Upper lobe of left lung (tissue), 6 donors: ENCODE results near the gene CDH11. TPM values are rescaled to one million over a fixed set of nuclear protein-coding genes. Genes with fewer than 3 reads are reported as not detected.

Source experiments
- ATAC-seq, 2 donors: fragments of 200-7000 bp; cut with Tn5 transposase; one replicate each; pipeline ENCODE4 v1.9.1; 2022; ENCODE audit warnings: mild to moderate bottlenecking in 2 of 2, moderate library complexity in 2 of 2; ENCODE audit not compliant: low FRiP score in 2 of 2
- DNase-seq, 2 donors: peaks; one replicate each; pipeline ENCODE4 v3.0.0-alpha.2; 2019 to 2020
- H3K27ac ChIP-seq, 4 donors: fragments of 200-600 bp; sonication (generic); one replicate each; pipeline ENCODE4 v1.5.1; 2016 to 2019
- H3K27me3 ChIP-seq, 4 donors: fragments of 200-600 bp; sonication (generic); one replicate each; pipeline ENCODE4 v1.5.1; 2017 to 2019
- H3K36me3 ChIP-seq, 4 donors: fragments of 200-600 bp; sonication (generic); one replicate each; pipeline ENCODE4 v1.5.1; 2016 to 2019
- H3K4me1 ChIP-seq, 4 donors: fragments of 200-600 bp; sonication (generic); one replicate each; pipeline ENCODE4 v1.5.1; 2018 to 2019
- H3K4me3 ChIP-seq, 4 donors: fragments of 200-600 bp; sonication (generic); one replicate each; pipeline ENCODE4 v1.5.1; 2017 to 2019; ENCODE audit warnings: mild to moderate bottlenecking in 2 of 4, moderate library complexity in 1 of 4
- H3K9me3 ChIP-seq, 4 donors: fragments of 200-600 bp; sonication (generic); one replicate each; pipeline ENCODE4 v1.5.1; 2018 to 2019
- CTCF ChIP-seq, 6 experiments: fragments of 450-650 bp in 4 of 6; fragments of 200-600 bp in 2 of 6; sonication (generic) in 2 of 6; IDR thresholded peaks; one replicate each; pipeline ENCODE4 v1.5.1; 2016 to 2019; ENCODE audit warnings: antibody characterized with exemption in 6 of 6
- EP300 ChIP-seq, 4 donors: sonication (generic); formaldehyde crosslinking; IDR thresholded peaks; one replicate each; pipeline ENCODE4 v1.5.1; 2017; ENCODE audit warnings: antibody characterized with exemption in 4 of 4, control low read depth in 2 of 4
- POLR2A ChIP-seq, 4 donors: fragments of 450-650 bp; IDR thresholded peaks; one replicate each; pipeline ENCODE4 v1.5.1; 2016 to 2017; ENCODE audit warnings: antibody characterized with exemption in 4 of 4, mild to moderate bottlenecking in 2 of 4
- POLR2AphosphoS5 ChIP-seq, 2 donors: sonication (generic); formaldehyde crosslinking; IDR thresholded peaks; one replicate each; pipeline ENCODE4 v1.5.1; 2017; ENCODE audit warnings: antibody characterized with exemption in 2 of 2
- WGBS, 2 donors: methylation state at CpG; one replicate each; pipeline ENCODE4 v1.1.5; 2017 to 2018; 5-methylcytosine and 5-hydroxymethylcytosine counted together
- total RNA-seq, 6 donors: library from RNA; depleted of rRNA in 4 of 6; stranded (reverse); fragments of >200 nt in 4 of 6; gene quantifications; one replicate each; pipeline versions ENCODE4 v1.1.0 to v1.2.1, GENCODE V29; 2016 to 2021
- donor health status: DM: no; HTN: no; CAD: no; lungs with moderate emphysema.
- donor health status: DM: no; HTN: yes; CAD: no; lungs with severe emphysema.

The CDH11 gene
- total RNA-seq, 6 donors from 2014 or later, result 20.9 to 164 (median 74.2) TPM

GRCh38 chr16:65122724-65123395, 997 bp upstream of the CDH11 start:
- peaks cover 0 to 31% (median 11%) of the 10 kb centered on the region in 4 donors for H3K4me1 ChIP-seq
- peak overlapping the region; percentile 83 to 84 (median 84) for H3K27ac ChIP-seq
- H3K36me3 ChIP-seq, result no peaks in the 10 kb centered on the region
- peak; percentile 34 to 57 for ATAC-seq
- WGBS, 2 donors, result 2 to 3% methylated on average over 30 to 46 of the region's 48 CpGs
- DNase-seq, result peak in 1 of 2 donors; percentile 90
- no peak for TF ChIP-seq EP300 (IDR thresholded peaks at IDR 0.05)
- peak in 2 of 4 donors; percentile 20 to 25 for TF ChIP-seq POLR2A (IDR thresholded peaks at IDR 0.05)
- peak; percentile 37 to 39 for TF ChIP-seq POLR2AphosphoS5 (IDR thresholded peaks at IDR 0.05)
- H3K9me3 ChIP-seq, result no peaks in the 10 kb centered on the region
- peaks cover 0 to 13% (median 4%) of the 10 kb centered on the region in 4 donors for H3K27me3 ChIP-seq
- H3K4me3 ChIP-seq, result peak overlapping the region; percentile 19 to 56 (median 46)

- Histone ChIP-seq H3K27ac (peak overlapping the region; percentile 83 to 84 (median 84)), H3K27me3 (peaks cover 0 to 13% (median 4%) of the 10 kb centered on the region in 4 donors), H3K4me1 (peaks cover 0 to 31% (median 11%) of the 10 kb centered on the region in 4 donors), H3K9me3 (no peaks in the 10 kb centered on the region), H3K36me3 (no peaks in the 10 kb centered on the region), H3K4me3 (peak overlapping the region; percentile 19 to 56 (median 46))
- 1 to 3% methylated on average over 17 to 64 of the region's 68 CpGs for WGBS, 2 donors
- TF ChIP-seq CTCF (IDR thresholded peaks at IDR 0.05) (no peak), POLR2AphosphoS5 (IDR thresholded peaks at IDR 0.05) (no peak), EP300 (IDR thresholded peaks at IDR 0.05) (no peak), POLR2A (IDR thresholded peaks at IDR 0.05) (no peak)
- DNase-seq, result peak in 1 of 2 donors; percentile 84
- peak in 1 of 2 donors; percentile 7 for ATAC-seq
These were observed 787 bp downstream of the CDH11 start for GRCh38 chr16:65120831-65121721.

GRCh38 chr16:65120461-65120830, 1.4 kb downstream of the CDH11 start:
- H3K27ac ChIP-seq, result peak overlapping the region; percentile 83 to 84 (median 84)
- ATAC-seq, result no peak
- 16 to 19% methylated on average over 15 to 18 of the region's 18 CpGs for WGBS, 2 donors

GRCh38 chr16:65119901-65120401, 1.9 kb downstream of the CDH11 start:
- Histone ChIP-seq H3K4me3 (peak overlapping the region in 3 of 4 donors; percentile 39 to 56 (median 53)), H3K36me3 (no peaks in the 10 kb centered on the region), H3K9me3 (no peaks in the 10 kb centered on the region), H3K4me1 (peaks cover 0 to 31% (median 11%) of the 10 kb centered on the region in 4 donors), H3K27ac (peak overlapping the region; percentile 83 to 84 (median 84)), H3K27me3 (peaks cover 0 to 13% (median 4%) of the 10 kb centered on the region in 4 donors)
- no peak for DNase-seq
- TF ChIP-seq POLR2AphosphoS5 (IDR thresholded peaks at IDR 0.05), result no peak
- no peak for TF ChIP-seq CTCF (IDR thresholded peaks at IDR 0.05)
- TF ChIP-seq EP300 (IDR thresholded peaks at IDR 0.05), result no peak
- TF ChIP-seq POLR2A (IDR thresholded peaks at IDR 0.05), result no peak
- 27 to 37% methylated on average over 11 of the region's 11 CpGs for WGBS, 2 donors
- ATAC-seq, result no peak

More at GRCh38 chr16:65120461-65120830, 1.4 kb downstream of the CDH11 start:
- no peak for TF ChIP-seq EP300 (IDR thresholded peaks at IDR 0.05)
- no peak for TF ChIP-seq CTCF (IDR thresholded peaks at IDR 0.05)
- no peak for TF ChIP-seq POLR2AphosphoS5 (IDR thresholded peaks at IDR 0.05)
- TF ChIP-seq POLR2A (IDR thresholded peaks at IDR 0.05), result no peak
- peaks cover 0 to 31% (median 11%) of the 10 kb centered on the region in 4 donors for H3K4me1 ChIP-seq
- no peaks in the 10 kb centered on the region for H3K36me3 ChIP-seq
- no peak for DNase-seq
- H3K27me3 ChIP-seq, result peaks cover 0 to 13% (median 4%) of the 10 kb centered on the region in 4 donors
- H3K4me3 ChIP-seq, result peak overlapping the region; percentile 19 to 56 (median 46)
- no peaks in the 10 kb centered on the region for H3K9me3 ChIP-seq
